ENCODE results near the gene PPP2R3C.

PPP2R3C gene

GRCh38 chr14:35121887-35122695 lies at the start of gene PPP2R3C, which contains the start of gene PRORP:
TSS of gene PPP2R3C (minus strand) at chr14:35121990. CDS start at chr14:35121959, 31 bp downstream.
TSS of gene PRORP (plus strand) at chr14:35122552. CDS start at chr14:35123246, 694 bp downstream.
- H3K9ac ChIP-seq (ENCODE audit: low read length in 2 of 2) = peak within 1 kb of the TSS; percentile 95 to 98
- no peaks in the 10 kb centered on the region for H3K9me3 ChIP-seq (ENCODE audit: control insufficient read depth in 2 of 2, low read length in 2 of 2)
- peak within 1 kb of the TSS; percentile 77 to 98 for H3K4me3 ChIP-seq (ENCODE audit: low read length in 2 of 2)
- no peaks in the 10 kb centered on the region for H3K36me3 ChIP-seq (ENCODE audit: control insufficient read depth in 2 of 2, insufficient read depth in 2 of 2, low read length in 2 of 2)
- peaks cover 11% of the 10 kb centered on the region for H3K4me1 ChIP-seq (ENCODE audit: control insufficient read depth, insufficient read depth, low read length)
- H3K27ac ChIP-seq (ENCODE audit: low read length) = peak within 1 kb of the TSS; percentile 98
- no peaks in the 10 kb centered on the region for H3K27me3 ChIP-seq (ENCODE audit: control insufficient read depth in 1 of 2, insufficient read depth in 2 of 2, low read length in 2 of 2)

GRCh38 chr14:35167496-35167895 lies 45.7 kb upstream of the PPP2R3C start:
- no peak overlapping the region for H3K9ac ChIP-seq (ENCODE audit: low read length in 2 of 2)
- H3K36me3 ChIP-seq (ENCODE audit: control insufficient read depth in 2 of 2, insufficient read depth in 2 of 2, low read length in 2 of 2) = no peaks in the 10 kb centered on the region
- no peak overlapping the region for H3K27ac ChIP-seq (ENCODE audit: low read length)

GRCh38 chr14:35164849-35165248 lies 43.1 kb upstream of the PPP2R3C start:
- H3K36me3 ChIP-seq (ENCODE audit: control insufficient read depth in 2 of 2, insufficient read depth in 2 of 2, low read length in 2 of 2) = no peaks in the 10 kb centered on the region
- no peaks in the 10 kb centered on the region for H3K4me1 ChIP-seq (ENCODE audit: control insufficient read depth, insufficient read depth, low read length)
- H3K27ac ChIP-seq (ENCODE audit: low read length) = no peak overlapping the region
- H3K9me3 ChIP-seq (ENCODE audit: control insufficient read depth in 2 of 2, low read length in 2 of 2) = no peaks in the 10 kb centered on the region
- no peaks in the 10 kb centered on the region for H3K27me3 ChIP-seq (ENCODE audit: control insufficient read depth in 1 of 2, insufficient read depth in 2 of 2, low read length in 2 of 2)
- H3K9ac ChIP-seq (ENCODE audit: low read length in 2 of 2) = no peak overlapping the region
- H3K4me3 ChIP-seq (ENCODE audit: low read length in 2 of 2) = no peak overlapping the region

More at GRCh38 chr14:35167496-35167895, 45.7 kb upstream of the PPP2R3C start:
- H3K4me3 ChIP-seq (ENCODE audit: low read length in 2 of 2) = no peak overlapping the region
- no peaks in the 10 kb centered on the region for H3K9me3 ChIP-seq (ENCODE audit: control insufficient read depth in 2 of 2, low read length in 2 of 2)
- H3K27me3 ChIP-seq (ENCODE audit: control insufficient read depth in 1 of 2, insufficient read depth in 2 of 2, low read length in 2 of 2) = no peaks in the 10 kb centered on the region
- no peaks in the 10 kb centered on the region for H3K4me1 ChIP-seq (ENCODE audit: control insufficient read depth, insufficient read depth, low read length)

GRCh38 chr14:35163384-35163783 lies 41.6 kb upstream of the PPP2R3C start:
- H3K9ac ChIP-seq (ENCODE audit: low read length in 2 of 2) = no peak overlapping the region
- H3K27ac ChIP-seq (ENCODE audit: low read length) = no peak overlapping the region
- no peaks in the 10 kb centered on the region for H3K27me3 ChIP-seq (ENCODE audit: control insufficient read depth in 1 of 2, insufficient read depth in 2 of 2, low read length in 2 of 2)
- no peak overlapping the region for H3K4me3 ChIP-seq (ENCODE audit: low read length in 2 of 2)
- peaks cover 3 to 4% of the 10 kb centered on the region in 2 donors for H3K36me3 ChIP-seq (ENCODE audit: control insufficient read depth in 2 of 2, insufficient read depth in 2 of 2, low read length in 2 of 2)
- no peaks in the 10 kb centered on the region for H3K4me1 ChIP-seq (ENCODE audit: control insufficient read depth, insufficient read depth, low read length)
- no peaks in the 10 kb centered on the region for H3K9me3 ChIP-seq (ENCODE audit: control insufficient read depth in 2 of 2, low read length in 2 of 2)

- Histone ChIP-seq H3K4me3 (ENCODE audit: low read length in 2 of 2) (no peak overlapping the region), H3K27ac (ENCODE audit: low read length) (no peak overlapping the region), H3K9ac (ENCODE audit: low read length in 2 of 2) (no peak overlapping the region), H3K4me1 (ENCODE audit: control insufficient read depth, insufficient read depth, low read length) (no peaks in the 10 kb centered on the region), H3K27me3 (ENCODE audit: control insufficient read depth in 1 of 2, insufficient read depth in 2 of 2, low read length in 2 of 2) (no peaks in the 10 kb centered on the region), H3K36me3 (ENCODE audit: control insufficient read depth in 2 of 2, insufficient read depth in 2 of 2, low read length in 2 of 2) (peaks cover 3 to 4% of the 10 kb centered on the region in 2 donors), H3K9me3 (ENCODE audit: control insufficient read depth in 2 of 2, low read length in 2 of 2) (no peaks in the 10 kb centered on the region)
Measured at GRCh38 chr14:35161231-35161630, 39.4 kb upstream of the PPP2R3C start.

- no peak overlapping the region for H3K27ac ChIP-seq (ENCODE audit: low read length)
- H3K4me1 ChIP-seq (ENCODE audit: control insufficient read depth, insufficient read depth, low read length) = no peaks in the 10 kb centered on the region
- H3K9me3 ChIP-seq (ENCODE audit: control insufficient read depth in 2 of 2, low read length in 2 of 2) = no peaks in the 10 kb centered on the region
- H3K27me3 ChIP-seq (ENCODE audit: control insufficient read depth in 1 of 2, insufficient read depth in 2 of 2, low read length in 2 of 2) = no peaks in the 10 kb centered on the region
- H3K9ac ChIP-seq (ENCODE audit: low read length in 2 of 2) = no peak overlapping the region
- H3K4me3 ChIP-seq (ENCODE audit: low read length in 2 of 2) = no peak overlapping the region
- peaks cover 3 to 4% of the 10 kb centered on the region in 2 donors for H3K36me3 ChIP-seq (ENCODE audit: control insufficient read depth in 2 of 2, insufficient read depth in 2 of 2, low read length in 2 of 2)
Measured at GRCh38 chr14:35159742-35160409, 38.1 kb upstream of the PPP2R3C start.

- H3K27ac ChIP-seq (ENCODE audit: low read length) = no peak overlapping the region
- H3K4me3 ChIP-seq (ENCODE audit: low read length in 2 of 2) = no peak overlapping the region
- H3K9ac ChIP-seq (ENCODE audit: low read length in 2 of 2) = no peak overlapping the region
- peaks cover 3 to 4% of the 10 kb centered on the region in 2 donors for H3K36me3 ChIP-seq (ENCODE audit: control insufficient read depth in 2 of 2, insufficient read depth in 2 of 2, low read length in 2 of 2)
- H3K4me1 ChIP-seq (ENCODE audit: control insufficient read depth, insufficient read depth, low read length) = no peaks in the 10 kb centered on the region
- no peaks in the 10 kb centered on the region for H3K9me3 ChIP-seq (ENCODE audit: control insufficient read depth in 2 of 2, low read length in 2 of 2)
- H3K27me3 ChIP-seq (ENCODE audit: control insufficient read depth in 1 of 2, insufficient read depth in 2 of 2, low read length in 2 of 2) = no peaks in the 10 kb centered on the region
Measured at GRCh38 chr14:35158951-35159653, 37.3 kb upstream of the PPP2R3C start.

GRCh38 chr14:35158491-35158890 lies 36.7 kb upstream of the PPP2R3C start:
- Histone ChIP-seq H3K27ac (ENCODE audit: low read length) (no peak overlapping the region), H3K27me3 (ENCODE audit: control insufficient read depth in 1 of 2, insufficient read depth in 2 of 2, low read length in 2 of 2) (no peaks in the 10 kb centered on the region), H3K4me3 (ENCODE audit: low read length in 2 of 2) (no peak overlapping the region), H3K36me3 (ENCODE audit: control insufficient read depth in 2 of 2, insufficient read depth in 2 of 2, low read length in 2 of 2) (peaks cover 3 to 4% of the 10 kb centered on the region in 2 donors), H3K4me1 (ENCODE audit: control insufficient read depth, insufficient read depth, low read length) (no peaks in the 10 kb centered on the region), H3K9ac (ENCODE audit: low read length in 2 of 2) (no peak overlapping the region), H3K9me3 (ENCODE audit: control insufficient read depth in 2 of 2, low read length in 2 of 2) (no peaks in the 10 kb centered on the region)

- Histone ChIP-seq H3K9me3 (ENCODE audit: control insufficient read depth in 2 of 2, low read length in 2 of 2) (no peaks in the 10 kb centered on the region), H3K27me3 (ENCODE audit: control insufficient read depth in 1 of 2, insufficient read depth in 2 of 2, low read length in 2 of 2) (no peaks in the 10 kb centered on the region), H3K4me1 (ENCODE audit: control insufficient read depth, insufficient read depth, low read length) (no peaks in the 10 kb centered on the region), H3K36me3 (ENCODE audit: control insufficient read depth in 2 of 2, insufficient read depth in 2 of 2, low read length in 2 of 2) (peaks cover 3 to 4% of the 10 kb centered on the region in 2 donors), H3K4me3 (ENCODE audit: low read length in 2 of 2) (no peak overlapping the region), H3K27ac (ENCODE audit: low read length) (no peak overlapping the region), H3K9ac (ENCODE audit: low read length in 2 of 2) (no peak overlapping the region)
Measured at GRCh38 chr14:35155962-35156361, 34.2 kb upstream of the PPP2R3C start.

GRCh38 chr14:35154016-35154415 lies 32.2 kb upstream of the PPP2R3C start:
- no peak overlapping the region for H3K9ac ChIP-seq (ENCODE audit: low read length in 2 of 2)
- no peak overlapping the region for H3K27ac ChIP-seq (ENCODE audit: low read length)
- H3K4me3 ChIP-seq (ENCODE audit: low read length in 2 of 2) = no peak overlapping the region
- no peaks in the 10 kb centered on the region for H3K27me3 ChIP-seq (ENCODE audit: control insufficient read depth in 1 of 2, insufficient read depth in 2 of 2, low read length in 2 of 2)
- H3K4me1 ChIP-seq (ENCODE audit: control insufficient read depth, insufficient read depth, low read length) = no peaks in the 10 kb centered on the region
- H3K36me3 ChIP-seq (ENCODE audit: control insufficient read depth in 2 of 2, insufficient read depth in 2 of 2, low read length in 2 of 2) = peaks cover under 1 to 2% of the 10 kb centered on the region in 2 donors
- no peaks in the 10 kb centered on the region for H3K9me3 ChIP-seq (ENCODE audit: control insufficient read depth in 2 of 2, low read length in 2 of 2)
